Measurements from ENCODE around the gene XBP1. TPM values are rescaled to one million over a fixed set of nuclear protein-coding genes. Genes with fewer than 3 reads are reported as not detected.
A peak's percentile ranks its signal among the peaks of the same experiment; 100 is the strongest.

XBP1 gene
- total and polyA plus RNA-seq, 2 of the 13 experiments (the other 11 are each of a cell fraction or from before 2014, with no cell fraction given), result 416 to 427 TPM

GRCh38 chr22:28810821-28811491, 10.6 kb upstream of the XBP1 start (continued):
- TF ChIP-seq ZKSCAN1 (IDR thresholded peaks at IDR 0.05; ENCODE audit: low read length) (no peak), ZNF44 (CRISPR knock-in tag; IDR thresholded peaks at IDR 0.05) (no peak), STAT6 (CRISPR knock-in tag; IDR thresholded peaks at IDR 0.05; ENCODE audit: borderline replicate concordance) (no peak), PPARG (CRISPR knock-in tag; conservative IDR thresholded peaks at IDR 0.05) (peak; percentile 61; the same call in 1 of the 2 replicates), ZBTB4 (CRISPR knock-in tag; IDR thresholded peaks at IDR 0.05; ENCODE audit: borderline replicate concordance) (no peak), MEF2D (CRISPR knock-in tag; IDR thresholded peaks at IDR 0.05) (no peak), DRAP1 (CRISPR knock-in tag; IDR thresholded peaks at IDR 0.05) (peak; percentile 63), AKNA (CRISPR knock-in tag; IDR thresholded peaks at IDR 0.05; ENCODE audit: borderline replicate concordance) (no peak), TRIM24 (CRISPR knock-in tag; IDR thresholded peaks at IDR 0.05) (no peak), EZH2 (conservative IDR thresholded peaks at IDR 0.05; ENCODE audit: low read depth, low read length) (no peak), PHF8 (CRISPR knock-in tag; IDR thresholded peaks at IDR 0.05) (0 out of 2 replicates have a peak, but pooled peaks have one; percentile 25), KAT8 (CRISPR knock-in tag; IDR thresholded peaks at IDR 0.05) (no peak), MEIS1 (CRISPR knock-in tag; IDR thresholded peaks at IDR 0.05; ENCODE audit: borderline replicate concordance) (no peak), REXO4 (CRISPR knock-in tag; IDR thresholded peaks at IDR 0.05; ENCODE audit: borderline replicate concordance) (no peak)
- TF ChIP-seq, protein P1, sequence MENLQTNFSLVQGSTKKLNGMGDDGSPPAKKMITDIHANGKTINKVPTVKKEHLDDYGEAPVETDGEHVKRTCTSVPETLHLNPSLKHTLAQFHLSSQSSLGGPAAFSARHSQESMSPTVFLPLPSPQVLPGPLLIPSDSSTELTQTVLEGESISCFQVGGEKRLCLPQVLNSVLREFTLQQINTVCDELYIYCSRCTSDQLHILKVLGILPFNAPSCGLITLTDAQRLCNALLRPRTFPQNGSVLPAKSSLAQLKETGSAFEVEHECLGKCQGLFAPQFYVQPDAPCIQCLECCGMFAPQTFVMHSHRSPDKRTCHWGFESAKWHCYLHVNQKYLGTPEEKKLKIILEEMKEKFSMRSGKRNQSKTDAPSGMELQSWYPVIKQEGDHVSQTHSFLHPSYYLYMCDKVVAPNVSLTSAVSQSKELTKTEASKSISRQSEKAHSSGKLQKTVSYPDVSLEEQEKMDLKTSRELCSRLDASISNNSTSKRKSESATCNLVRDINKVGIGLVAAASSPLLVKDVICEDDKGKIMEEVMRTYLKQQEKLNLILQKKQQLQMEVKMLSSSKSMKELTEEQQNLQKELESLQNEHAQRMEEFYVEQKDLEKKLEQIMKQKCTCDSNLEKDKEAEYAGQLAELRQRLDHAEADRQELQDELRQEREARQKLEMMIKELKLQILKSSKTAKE (CRISPR knock-in tag; IDR thresholded peaks at IDR 0.05; ENCODE audit: borderline replicate concordance), result no peak

Data from HepG2 (cell line).